ENCODE measurements around the gene ADGRL3.
A peak's percentile ranks its signal among the peaks of the same experiment; 100 is the strongest.

- TF ChIP-seq, protein P1, sequence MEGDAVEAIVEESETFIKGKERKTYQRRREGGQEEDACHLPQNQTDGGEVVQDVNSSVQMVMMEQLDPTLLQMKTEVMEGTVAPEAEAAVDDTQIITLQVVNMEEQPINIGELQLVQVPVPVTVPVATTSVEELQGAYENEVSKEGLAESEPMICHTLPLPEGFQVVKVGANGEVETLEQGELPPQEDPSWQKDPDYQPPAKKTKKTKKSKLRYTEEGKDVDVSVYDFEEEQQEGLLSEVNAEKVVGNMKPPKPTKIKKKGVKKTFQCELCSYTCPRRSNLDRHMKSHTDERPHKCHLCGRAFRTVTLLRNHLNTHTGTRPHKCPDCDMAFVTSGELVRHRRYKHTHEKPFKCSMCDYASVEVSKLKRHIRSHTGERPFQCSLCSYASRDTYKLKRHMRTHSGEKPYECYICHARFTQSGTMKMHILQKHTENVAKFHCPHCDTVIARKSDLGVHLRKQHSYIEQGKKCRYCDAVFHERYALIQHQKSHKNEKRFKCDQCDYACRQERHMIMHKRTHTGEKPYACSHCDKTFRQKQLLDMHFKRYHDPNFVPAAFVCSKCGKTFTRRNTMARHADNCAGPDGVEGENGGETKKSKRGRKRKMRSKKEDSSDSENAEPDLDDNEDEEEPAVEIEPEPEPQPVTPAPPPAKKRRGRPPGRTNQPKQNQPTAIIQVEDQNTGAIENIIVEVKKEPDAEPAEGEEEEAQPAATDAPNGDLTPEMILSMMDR (conservative IDR thresholded peaks at IDR 0.05 in 1 of 2, IDR thresholded peaks at IDR 0.05 in 1 of 2; ENCODE audit: low read depth in 1 of 2, low read length in 2 of 2) = peak in 1 of 2 donors; percentile 61
- no peak for TF ChIP-seq EZH2 (IDR thresholded peaks at IDR 0.05; ENCODE audit: low read length, missing control alignments)
Measured at GRCh38 chr4:61741327-61742096, 541.4 kb downstream of the ADGRL3 start.
